ENCODE data around the gene SPPL3.

SPPL3 gene

GRCh38 chr12:120814203-120814902, 89.8 kb downstream of the SPPL3 start:
- H3K9me3 ChIP-seq (ENCODE audit: control insufficient read depth in 1 of 2, low read length in 2 of 2): no peaks in the 10 kb centered on the region
- no peaks in the 10 kb centered on the region for H3K27me3 ChIP-seq (ENCODE audit: low read depth, low read length)
- no peak overlapping the region for H3K4me3 ChIP-seq (ENCODE audit: low read depth in 1 of 2, low read length in 2 of 2)
- H3K36me3 ChIP-seq (ENCODE audit: control insufficient read depth in 1 of 2, insufficient read depth in 2 of 2, low read length in 2 of 2): peaks cover 0 to 4% of the 10 kb centered on the region in 2 donors
- no peak overlapping the region for H3K27ac ChIP-seq (ENCODE audit: low read length)
- peaks cover 0 to 17% of the 10 kb centered on the region in 2 donors for H3K4me1 ChIP-seq (ENCODE audit: control insufficient read depth in 1 of 2, insufficient read depth in 2 of 2, low read length in 2 of 2)

- no peaks in the 10 kb centered on the region for H3K27me3 ChIP-seq (ENCODE audit: low read depth, low read length)
- no peaks in the 10 kb centered on the region for H3K9me3 ChIP-seq (ENCODE audit: control insufficient read depth in 1 of 2, low read length in 2 of 2)
- H3K27ac ChIP-seq (ENCODE audit: low read length): no peak overlapping the region
- peaks cover 0 to 17% of the 10 kb centered on the region in 2 donors for H3K4me1 ChIP-seq (ENCODE audit: control insufficient read depth in 1 of 2, insufficient read depth in 2 of 2, low read length in 2 of 2)
- H3K4me3 ChIP-seq (ENCODE audit: low read depth in 1 of 2, low read length in 2 of 2): no peak overlapping the region
- H3K36me3 ChIP-seq (ENCODE audit: control insufficient read depth in 1 of 2, insufficient read depth in 2 of 2, low read length in 2 of 2): peaks cover 0 to 6% of the 10 kb centered on the region in 2 donors
These were observed 90.5 kb downstream of the SPPL3 start for GRCh38 chr12:120813588-120814153.

GRCh38 chr12:120810021-120810420, 94.1 kb downstream of the SPPL3 start:
- Histone ChIP-seq H3K4me1 (ENCODE audit: control insufficient read depth in 1 of 2, insufficient read depth in 2 of 2, low read length in 2 of 2) (peaks cover 0 to 16% of the 10 kb centered on the region in 2 donors), H3K9me3 (ENCODE audit: control insufficient read depth in 1 of 2, low read length in 2 of 2) (no peaks in the 10 kb centered on the region), H3K27me3 (ENCODE audit: low read depth, low read length) (no peaks in the 10 kb centered on the region), H3K4me3 (ENCODE audit: low read depth in 1 of 2, low read length in 2 of 2) (no peak overlapping the region), H3K36me3 (ENCODE audit: control insufficient read depth in 1 of 2, insufficient read depth in 2 of 2, low read length in 2 of 2) (peaks cover 0 to 7% of the 10 kb centered on the region in 2 donors), H3K27ac (ENCODE audit: low read length) (no peak overlapping the region)

- Histone ChIP-seq H3K4me1 (ENCODE audit: control insufficient read depth in 1 of 2, insufficient read depth in 2 of 2, low read length in 2 of 2) (no peaks in the 10 kb centered on the region), H3K4me3 (ENCODE audit: low read depth in 1 of 2, low read length in 2 of 2) (no peak overlapping the region), H3K27ac (ENCODE audit: low read length) (no peak overlapping the region), H3K36me3 (ENCODE audit: control insufficient read depth in 1 of 2, insufficient read depth in 2 of 2, low read length in 2 of 2) (peaks cover 0 to 3% of the 10 kb centered on the region in 2 donors), H3K9me3 (ENCODE audit: control insufficient read depth in 1 of 2, low read length in 2 of 2) (no peaks in the 10 kb centered on the region), H3K27me3 (ENCODE audit: low read depth, low read length) (no peaks in the 10 kb centered on the region)
These were observed 99.7 kb downstream of the SPPL3 start for GRCh38 chr12:120804428-120804827.

GRCh38 chr12:120801146-120801545, 103.0 kb downstream of the SPPL3 start:
- no peaks in the 10 kb centered on the region for H3K36me3 ChIP-seq (ENCODE audit: control insufficient read depth in 1 of 2, insufficient read depth in 2 of 2, low read length in 2 of 2)
- no peaks in the 10 kb centered on the region for H3K4me1 ChIP-seq (ENCODE audit: control insufficient read depth in 1 of 2, insufficient read depth in 2 of 2, low read length in 2 of 2)
- peaks cover 0 to under 1% of the 10 kb centered on the region in 2 donors for H3K9me3 ChIP-seq (ENCODE audit: control insufficient read depth in 1 of 2, low read length in 2 of 2)
- H3K27me3 ChIP-seq (ENCODE audit: low read depth, low read length): no peaks in the 10 kb centered on the region
- no peak overlapping the region for H3K4me3 ChIP-seq (ENCODE audit: low read depth in 1 of 2, low read length in 2 of 2)
- H3K27ac ChIP-seq (ENCODE audit: low read length): no peak overlapping the region

- no peak overlapping the region for H3K27ac ChIP-seq (ENCODE audit: low read length)
- H3K27me3 ChIP-seq (ENCODE audit: low read depth, low read length): no peaks in the 10 kb centered on the region
- H3K4me1 ChIP-seq (ENCODE audit: control insufficient read depth in 1 of 2, insufficient read depth in 2 of 2, low read length in 2 of 2): no peaks in the 10 kb centered on the region
- H3K36me3 ChIP-seq (ENCODE audit: control insufficient read depth in 1 of 2, insufficient read depth in 2 of 2, low read length in 2 of 2): no peaks in the 10 kb centered on the region
- peaks cover 0 to 5% of the 10 kb centered on the region in 2 donors for H3K9me3 ChIP-seq (ENCODE audit: control insufficient read depth in 1 of 2, low read length in 2 of 2)
- no peak overlapping the region for H3K4me3 ChIP-seq (ENCODE audit: low read depth in 1 of 2, low read length in 2 of 2)
These were observed 103.5 kb downstream of the SPPL3 start for GRCh38 chr12:120800665-120801064.

- no peaks in the 10 kb centered on the region for H3K27me3 ChIP-seq (ENCODE audit: low read depth, low read length)
- H3K27ac ChIP-seq (ENCODE audit: low read length): no peak overlapping the region
- no peak overlapping the region for H3K4me3 ChIP-seq (ENCODE audit: low read depth in 1 of 2, low read length in 2 of 2)
- H3K36me3 ChIP-seq (ENCODE audit: control insufficient read depth in 1 of 2, insufficient read depth in 2 of 2, low read length in 2 of 2): no peaks in the 10 kb centered on the region
- peaks cover 0 to 6% of the 10 kb centered on the region in 2 donors for H3K9me3 ChIP-seq (ENCODE audit: control insufficient read depth in 1 of 2, low read length in 2 of 2)
- H3K4me1 ChIP-seq (ENCODE audit: control insufficient read depth in 1 of 2, insufficient read depth in 2 of 2, low read length in 2 of 2): no peaks in the 10 kb centered on the region
These were observed 104.7 kb downstream of the SPPL3 start for GRCh38 chr12:120799243-120800045.

- no peaks in the 10 kb centered on the region for H3K4me1 ChIP-seq (ENCODE audit: control insufficient read depth in 1 of 2, insufficient read depth in 2 of 2, low read length in 2 of 2)
- no peak overlapping the region for H3K4me3 ChIP-seq (ENCODE audit: low read depth in 1 of 2, low read length in 2 of 2)
These were observed 105.5 kb downstream of the SPPL3 start for GRCh38 chr12:120798696-120799095.

GRCh38 chr12:120797677-120798642, 106.2 kb downstream of the SPPL3 start:
- Histone ChIP-seq H3K9me3 (ENCODE audit: control insufficient read depth in 1 of 2, low read length in 2 of 2) (peaks cover 0 to 6% of the 10 kb centered on the region in 2 donors), H3K27me3 (ENCODE audit: low read depth, low read length) (no peaks in the 10 kb centered on the region), H3K4me1 (ENCODE audit: control insufficient read depth in 1 of 2, insufficient read depth in 2 of 2, low read length in 2 of 2) (no peaks in the 10 kb centered on the region), H3K27ac (ENCODE audit: low read length) (no peak overlapping the region), H3K36me3 (ENCODE audit: control insufficient read depth in 1 of 2, insufficient read depth in 2 of 2, low read length in 2 of 2) (no peaks in the 10 kb centered on the region), H3K4me3 (ENCODE audit: low read depth in 1 of 2, low read length in 2 of 2) (no peak overlapping the region)

More at GRCh38 chr12:120798696-120799095, 105.5 kb downstream of the SPPL3 start:
- peaks cover 0 to 6% of the 10 kb centered on the region in 2 donors for H3K9me3 ChIP-seq (ENCODE audit: control insufficient read depth in 1 of 2, low read length in 2 of 2)
- no peaks in the 10 kb centered on the region for H3K36me3 ChIP-seq (ENCODE audit: control insufficient read depth in 1 of 2, insufficient read depth in 2 of 2, low read length in 2 of 2)
- H3K27ac ChIP-seq (ENCODE audit: low read length): no peak overlapping the region
- H3K27me3 ChIP-seq (ENCODE audit: low read depth, low read length): no peaks in the 10 kb centered on the region

GRCh38 chr12:120795441-120796178, 108.5 kb downstream of the SPPL3 start:
- Histone ChIP-seq H3K4me1 (ENCODE audit: control insufficient read depth in 1 of 2, insufficient read depth in 2 of 2, low read length in 2 of 2) (no peaks in the 10 kb centered on the region), H3K9me3 (ENCODE audit: control insufficient read depth in 1 of 2, low read length in 2 of 2) (peaks cover 0 to 6% of the 10 kb centered on the region in 2 donors), H3K27ac (ENCODE audit: low read length) (no peak overlapping the region), H3K27me3 (ENCODE audit: low read depth, low read length) (no peaks in the 10 kb centered on the region), H3K36me3 (ENCODE audit: control insufficient read depth in 1 of 2, insufficient read depth in 2 of 2, low read length in 2 of 2) (no peaks in the 10 kb centered on the region), H3K4me3 (ENCODE audit: low read depth in 1 of 2, low read length in 2 of 2) (no peak overlapping the region)
